ENCODE results near the gene FAM124B.

FAM124B gene

GRCh38 chr2:224381521-224382279 lies 20.2 kb downstream of the FAM124B start:
- Histone ChIP-seq H3K27ac (ENCODE audit: low read depth, low read length) (no peak overlapping the region), H3K36me3 (ENCODE audit: insufficient read depth, low read length) (no peaks in the 10 kb centered on the region), H3K4me3 (ENCODE audit: low read depth, low read length) (no peak overlapping the region), H3K4me1 (ENCODE audit: control insufficient read depth, insufficient read depth, low read length, unreplicated experiment) (no peaks in the 10 kb centered on the region), H3K79me2 (ENCODE audit: control insufficient read depth, insufficient read depth, low read length, unreplicated experiment) (no peaks in the 10 kb centered on the region), H2AFZ (ENCODE audit: low read length, unreplicated experiment) (no peak overlapping the region), H3K27me3 (ENCODE audit: insufficient read depth, low read length) (0 out of 2 replicates have a peak, but pooled peaks cover 10% of the 10 kb centered on the region)

GRCh38 chr2:224379986-224380385 lies 21.9 kb downstream of the FAM124B start:
- Histone ChIP-seq H2AFZ (ENCODE audit: low read length, unreplicated experiment) (no peak overlapping the region), H3K27me3 (ENCODE audit: insufficient read depth, low read length) (0 out of 2 replicates have a peak, but pooled peaks cover 10% of the 10 kb centered on the region), H3K4me1 (ENCODE audit: control insufficient read depth, insufficient read depth, low read length, unreplicated experiment) (no peaks in the 10 kb centered on the region), H3K79me2 (ENCODE audit: control insufficient read depth, insufficient read depth, low read length, unreplicated experiment) (no peaks in the 10 kb centered on the region), H3K27ac (ENCODE audit: low read depth, low read length) (no peak overlapping the region), H3K4me3 (ENCODE audit: low read depth, low read length) (no peak overlapping the region), H3K36me3 (ENCODE audit: insufficient read depth, low read length) (no peaks in the 10 kb centered on the region)

DNA sequence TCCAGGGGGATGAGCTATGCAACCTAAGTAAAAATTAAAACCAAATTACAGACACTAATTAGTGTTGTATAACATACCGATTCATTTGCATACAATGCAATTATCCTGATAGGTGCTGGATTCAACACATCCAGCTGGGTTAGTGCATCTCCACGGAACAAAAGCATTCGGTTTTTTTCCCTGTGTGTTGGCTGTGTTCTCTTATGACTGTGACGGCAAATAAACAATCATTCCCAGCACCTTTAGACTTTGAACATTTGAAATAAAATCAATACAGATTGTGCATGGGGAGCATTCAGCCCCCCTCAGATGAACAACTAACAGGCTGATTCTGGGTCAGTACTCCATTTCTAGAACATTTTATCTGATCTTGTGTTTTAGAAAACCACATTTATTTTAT lies 22.7 kb downstream of the FAM124B start:
- H3K4me3 ChIP-seq (ENCODE audit: low read depth, low read length) = no peak overlapping the region
- no peak overlapping the region for H2AFZ ChIP-seq (ENCODE audit: low read length, unreplicated experiment)
- H3K4me1 ChIP-seq (ENCODE audit: control insufficient read depth, insufficient read depth, low read length, unreplicated experiment) = no peaks in the 10 kb centered on the region
- 0 out of 2 replicates have a peak, but pooled peaks cover 2% of the 10 kb centered on the region for H3K27me3 ChIP-seq (ENCODE audit: insufficient read depth, low read length)
- no peaks in the 10 kb centered on the region for H3K36me3 ChIP-seq (ENCODE audit: insufficient read depth, low read length)
- H3K27ac ChIP-seq (ENCODE audit: low read depth, low read length) = no peak overlapping the region
- no peaks in the 10 kb centered on the region for H3K79me2 ChIP-seq (ENCODE audit: control insufficient read depth, insufficient read depth, low read length, unreplicated experiment)

DNA sequence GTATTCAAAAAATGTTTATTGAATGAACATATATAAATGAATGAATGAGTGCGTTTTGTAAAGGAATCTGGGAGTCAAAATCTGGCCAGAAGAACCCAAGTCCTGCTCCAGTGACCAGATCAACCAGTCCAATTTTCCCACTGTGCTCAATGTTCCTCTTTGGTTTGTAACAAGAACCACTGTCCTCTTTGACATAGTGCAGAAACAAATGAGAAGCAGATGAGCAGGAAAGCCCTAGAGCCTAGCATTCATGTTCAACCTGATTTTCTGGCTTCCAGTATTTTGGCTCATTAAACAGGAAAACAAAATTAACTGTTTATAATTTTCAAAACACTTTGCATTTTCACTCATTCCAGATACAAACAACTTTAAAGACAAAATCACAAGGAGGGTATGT lies 23.2 kb downstream of the FAM124B start:
- no peaks in the 10 kb centered on the region for H3K36me3 ChIP-seq (ENCODE audit: insufficient read depth, low read length)
- H3K27me3 ChIP-seq (ENCODE audit: insufficient read depth, low read length) = no peaks in the 10 kb centered on the region
- H3K79me2 ChIP-seq (ENCODE audit: control insufficient read depth, insufficient read depth, low read length, unreplicated experiment) = no peaks in the 10 kb centered on the region
- H3K27ac ChIP-seq (ENCODE audit: low read depth, low read length) = no peak overlapping the region
- H3K4me3 ChIP-seq (ENCODE audit: low read depth, low read length) = no peak overlapping the region
- no peaks in the 10 kb centered on the region for H3K4me1 ChIP-seq (ENCODE audit: control insufficient read depth, insufficient read depth, low read length, unreplicated experiment)
- H2AFZ ChIP-seq (ENCODE audit: low read length, unreplicated experiment) = no peak overlapping the region

DNA sequence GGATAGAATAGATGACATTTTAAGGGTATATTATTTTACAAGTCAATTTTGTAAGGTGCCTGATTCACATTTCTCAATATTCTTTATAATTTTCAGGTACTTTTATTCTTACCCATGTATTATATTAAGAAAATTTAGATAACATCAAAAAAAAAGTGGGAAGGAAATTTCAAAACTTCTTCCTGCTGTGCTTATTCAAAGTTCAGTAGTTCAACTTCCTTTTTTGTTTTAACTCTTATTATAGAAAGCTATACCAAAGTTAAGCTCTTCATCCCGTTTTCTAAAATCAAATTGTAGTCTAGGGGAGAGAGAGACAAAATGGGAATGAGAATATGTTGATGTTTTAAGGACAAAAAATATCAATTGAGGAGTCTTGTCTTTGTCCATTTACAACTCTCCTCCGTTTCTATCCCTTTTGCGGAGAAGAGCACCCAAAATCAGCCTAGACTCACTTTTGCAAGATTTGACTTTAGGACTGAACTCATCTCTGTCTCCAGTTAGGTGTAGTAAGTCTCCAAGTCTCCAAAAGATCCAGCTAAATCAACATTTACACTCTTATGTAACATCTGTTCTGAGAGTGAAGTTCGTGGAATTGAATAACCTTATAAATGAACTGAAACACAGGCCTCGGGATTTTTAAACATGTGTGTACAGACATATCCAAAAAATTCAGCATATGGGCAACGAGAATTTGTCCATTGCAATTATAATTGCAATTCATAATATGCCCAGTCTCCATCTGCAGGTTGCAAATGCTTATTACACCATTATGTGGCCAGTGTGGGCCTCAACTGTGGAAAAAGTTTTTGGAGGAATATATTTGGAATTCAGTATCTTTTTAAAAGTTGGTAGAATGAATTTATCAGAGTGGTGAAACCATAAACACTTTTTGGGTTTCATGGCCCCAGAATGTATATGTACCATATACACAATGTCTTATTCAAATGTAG lies 23.9 kb downstream of the FAM124B start:
- no peak overlapping the region for H3K4me3 ChIP-seq (ENCODE audit: low read depth, low read length)
- H3K79me2 ChIP-seq (ENCODE audit: control insufficient read depth, insufficient read depth, low read length, unreplicated experiment) = no peaks in the 10 kb centered on the region
- H3K27ac ChIP-seq (ENCODE audit: low read depth, low read length) = no peak overlapping the region
- no peaks in the 10 kb centered on the region for H3K27me3 ChIP-seq (ENCODE audit: insufficient read depth, low read length)
- no peaks in the 10 kb centered on the region for H3K36me3 ChIP-seq (ENCODE audit: insufficient read depth, low read length)
- no peak overlapping the region for H2AFZ ChIP-seq (ENCODE audit: low read length, unreplicated experiment)
- H3K4me1 ChIP-seq (ENCODE audit: control insufficient read depth, insufficient read depth, low read length, unreplicated experiment) = no peaks in the 10 kb centered on the region

GRCh38 chr2:224372641-224373040 lies 29.3 kb downstream of the FAM124B start:
- H3K79me2 ChIP-seq (ENCODE audit: control insufficient read depth, insufficient read depth, low read length, unreplicated experiment) = no peaks in the 10 kb centered on the region
- no peak overlapping the region for H3K27ac ChIP-seq (ENCODE audit: low read depth, low read length)
- no peaks in the 10 kb centered on the region for H3K4me1 ChIP-seq (ENCODE audit: control insufficient read depth, insufficient read depth, low read length, unreplicated experiment)
- H3K27me3 ChIP-seq (ENCODE audit: insufficient read depth, low read length) = no peaks in the 10 kb centered on the region
- no peak overlapping the region for H3K4me3 ChIP-seq (ENCODE audit: low read depth, low read length)
- no peaks in the 10 kb centered on the region for H3K36me3 ChIP-seq (ENCODE audit: insufficient read depth, low read length)
- no peak overlapping the region for H2AFZ ChIP-seq (ENCODE audit: low read length, unreplicated experiment)

DNA sequence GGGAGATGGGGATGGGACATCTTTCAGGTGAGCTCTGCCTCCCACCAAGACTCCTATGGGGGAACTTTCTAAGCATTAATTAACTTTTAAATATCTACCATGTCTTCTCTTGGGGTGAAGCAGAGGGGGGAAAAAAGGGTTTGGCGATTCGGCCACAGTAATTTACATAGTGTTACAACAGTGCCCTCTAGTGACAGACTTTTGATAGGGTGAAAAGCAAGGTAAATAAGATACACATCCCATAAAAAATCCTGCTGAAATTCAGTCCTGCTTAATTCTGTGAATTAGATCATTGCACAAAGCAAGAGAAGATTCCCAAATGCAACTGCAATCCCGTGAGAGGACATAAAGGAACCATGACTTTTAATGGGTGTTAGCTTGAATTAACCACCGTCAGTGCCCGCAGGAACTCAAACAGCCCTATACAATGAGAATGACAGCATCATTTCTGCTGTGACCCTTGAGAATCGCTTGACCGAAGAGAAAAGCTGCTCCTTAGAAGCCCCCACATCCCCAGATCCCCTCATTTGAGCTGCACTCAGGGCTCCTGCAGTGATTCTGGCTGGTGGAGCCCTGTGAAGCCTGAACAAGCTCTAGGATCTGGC lies 32.8 kb downstream of the FAM124B start:
- Histone ChIP-seq H2AFZ (ENCODE audit: low read length, unreplicated experiment) (no peak overlapping the region), H3K4me1 (ENCODE audit: control insufficient read depth, insufficient read depth, low read length, unreplicated experiment) (no peaks in the 10 kb centered on the region), H3K79me2 (ENCODE audit: control insufficient read depth, insufficient read depth, low read length, unreplicated experiment) (no peaks in the 10 kb centered on the region), H3K36me3 (ENCODE audit: insufficient read depth, low read length) (no peaks in the 10 kb centered on the region), H3K27me3 (ENCODE audit: insufficient read depth, low read length) (no peaks in the 10 kb centered on the region), H3K4me3 (ENCODE audit: low read depth, low read length) (no peak overlapping the region), H3K27ac (ENCODE audit: low read depth, low read length) (no peak overlapping the region)

- no peaks in the 10 kb centered on the region for H3K4me1 ChIP-seq (ENCODE audit: control insufficient read depth, insufficient read depth, low read length, unreplicated experiment)
- no peak overlapping the region for H2AFZ ChIP-seq (ENCODE audit: low read length, unreplicated experiment)
- H3K79me2 ChIP-seq (ENCODE audit: control insufficient read depth, insufficient read depth, low read length, unreplicated experiment) = no peaks in the 10 kb centered on the region
- H3K27ac ChIP-seq (ENCODE audit: low read depth, low read length) = no peak overlapping the region
- no peaks in the 10 kb centered on the region for H3K36me3 ChIP-seq (ENCODE audit: insufficient read depth, low read length)
- no peak overlapping the region for H3K4me3 ChIP-seq (ENCODE audit: low read depth, low read length)
- no peaks in the 10 kb centered on the region for H3K27me3 ChIP-seq (ENCODE audit: insufficient read depth, low read length)
These were observed 35.6 kb downstream of the FAM124B start for GRCh38 chr2:224366267-224366844.

DNA sequence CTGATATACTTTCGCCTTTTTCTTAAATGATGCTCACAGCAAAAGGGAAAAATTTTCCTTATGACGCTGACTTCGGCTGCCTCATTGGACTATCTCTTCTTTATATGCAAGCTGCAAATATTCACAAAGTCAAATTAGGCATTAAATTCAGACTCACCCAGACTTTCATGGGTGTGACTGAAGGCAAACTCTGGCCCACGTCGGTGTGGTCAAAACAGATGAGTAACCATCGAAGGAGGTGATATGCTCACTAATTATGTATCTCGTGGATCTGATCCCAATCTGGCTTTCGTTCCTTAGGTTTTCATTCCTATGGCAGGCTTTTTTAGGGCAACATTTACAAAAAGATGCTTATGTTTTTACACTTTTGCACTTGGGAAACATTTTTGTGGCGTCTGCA lies 36.6 kb downstream of the FAM124B start:
- Histone ChIP-seq H3K4me3 (ENCODE audit: low read depth, low read length) (no peak overlapping the region), H2AFZ (ENCODE audit: low read length, unreplicated experiment) (no peak overlapping the region), H3K27ac (ENCODE audit: low read depth, low read length) (no peak overlapping the region)

DNA sequence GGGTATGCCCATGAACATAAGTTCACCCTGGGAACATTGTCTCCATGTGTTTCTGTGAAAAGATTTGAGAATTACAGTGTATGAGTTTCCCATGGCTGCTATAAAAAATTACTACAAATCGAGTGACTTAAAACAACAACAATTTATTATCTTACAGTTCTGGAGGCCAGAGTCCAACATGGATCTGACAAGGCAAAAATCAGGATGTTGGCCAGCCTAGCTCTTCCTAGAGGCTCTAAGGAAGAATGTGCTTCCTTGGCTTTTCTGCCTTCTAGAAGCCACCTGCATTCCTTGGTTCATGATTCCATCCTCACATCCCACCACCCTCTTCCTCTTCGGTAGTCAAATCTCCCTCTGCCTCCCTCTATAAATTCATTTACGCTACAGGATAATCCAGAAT lies 38.6 kb downstream of the FAM124B start:
- Histone ChIP-seq H3K4me1 (ENCODE audit: control insufficient read depth, insufficient read depth, low read length, unreplicated experiment) (no peaks in the 10 kb centered on the region), H3K36me3 (ENCODE audit: insufficient read depth, low read length) (no peaks in the 10 kb centered on the region), H3K27ac (ENCODE audit: low read depth, low read length) (no peak overlapping the region), H3K27me3 (ENCODE audit: insufficient read depth, low read length) (no peaks in the 10 kb centered on the region), H2AFZ (ENCODE audit: low read length, unreplicated experiment) (no peak overlapping the region), H3K79me2 (ENCODE audit: control insufficient read depth, insufficient read depth, low read length, unreplicated experiment) (no peaks in the 10 kb centered on the region), H3K4me3 (ENCODE audit: low read depth, low read length) (no peak overlapping the region)

More for the DNA sequence above, 36.6 kb downstream of the FAM124B start:
- no peaks in the 10 kb centered on the region for H3K36me3 ChIP-seq (ENCODE audit: insufficient read depth, low read length)
- no peaks in the 10 kb centered on the region for H3K4me1 ChIP-seq (ENCODE audit: control insufficient read depth, insufficient read depth, low read length, unreplicated experiment)
- H3K27me3 ChIP-seq (ENCODE audit: insufficient read depth, low read length) = no peaks in the 10 kb centered on the region
- no peaks in the 10 kb centered on the region for H3K79me2 ChIP-seq (ENCODE audit: control insufficient read depth, insufficient read depth, low read length, unreplicated experiment)
